GM12878 (cell line): Measurements from ENCODE around the gene HMCN1. TPM values are rescaled to one million over a fixed set of nuclear protein-coding genes. Genes with fewer than 3 reads are reported as not detected.

Source experiments
- ATAC-seq: fragments of 200-7000 bp; cut with Tn5 transposase; 3 replicates; pipeline ENCODE4 v1.9.1; 2020; ENCODE audit warnings: mild to moderate bottlenecking, moderate library complexity
- Bru-seq: library from RNA; stranded (reverse); fragments of 400-500 nt; gene quantifications from one replicate; lab custom pipeline; 2021; lab: Mats Ljungman, UMichigan
- BruChase-seq, 2 experiments: library from RNA; stranded (reverse); fragments of 400-500 nt; gene quantifications; one replicate each; lab custom pipeline; 2021; lab: Mats Ljungman, UMichigan
- BruUV-seq: library from RNA; stranded (reverse); fragments of 400-500 nt; replicated peaks from 2 replicates; lab custom pipeline; 2021; lab: Mats Ljungman, UMichigan
- CTCF ChIA-PET: fragments of 300-600 bp; sonication (Branson Sonifier 250); formaldehyde crosslinking; extraction: SDS; loops from one replicate; lab custom pipeline; 2021; ENCODE audit warnings: inconsistent platforms; lab: Yijun Ruan, JAX
- POLR2A ChIA-PET: fragments of 350-600 bp; formaldehyde crosslinking; extraction: SDS; loops from one replicate; lab custom pipeline; 2021; ENCODE audit warnings: inconsistent platforms; lab: Charles Lee
- RAD21 ChIA-PET: fragments of 300-600 bp; sonication (Branson Sonifier 250); formaldehyde crosslinking; loops from one replicate; lab custom pipeline; 2023; ENCODE audit warnings: antibody characterized with exemption; ENCODE audit not compliant: unreplicated experiment; lab: Charles Lee
- SMC1A ChIA-PET: fragments of 300-600 bp; sonication (Branson Sonifier 250); formaldehyde crosslinking; loops from one replicate; lab custom pipeline; 2023; ENCODE audit not compliant: unreplicated experiment, uncharacterized antibody; lab: Charles Lee
- DNase-seq: peaks from one replicate; pipeline ENCODE4 v3.0.0-alpha.2; 2011; ENCODE audit warnings: low read depth, low spot score
- FAIRE-seq: peaks from 3 replicates; lab custom pipeline; 2011; peaks lifted over from hg19 to GRCh38; lab: Jason Lieb, UNC
- H2AFZ ChIP-seq: 2 replicates; pipeline ENCODE4 v1.6.0; 2011; ENCODE audit warnings: low read depth, low read length, control low read depth; ENCODE audit not compliant: control insufficient read depth
- H3K27ac ChIP-seq: 2 replicates; pipeline ENCODE4 v1.5.1; 2011; ENCODE audit warnings: control low read depth; ENCODE audit not compliant: control insufficient read depth, insufficient read depth
- H3K27me3 ChIP-seq, 2 experiments: replicated peaks in 1 of 2; 2 replicates each; pipeline versions ENCODE4 v1.6.0 to v1.6.1; 2011; ENCODE audit warnings: low read length in 1 of 2; ENCODE audit not compliant: control insufficient read depth in 2 of 2, insufficient read depth in 2 of 2
- H3K36me3 ChIP-seq, 2 experiments: 2 replicates each; pipeline ENCODE4 v1.5.1; 2011; ENCODE audit warnings: low read length in 1 of 2; ENCODE audit not compliant: control insufficient read depth in 2 of 2, insufficient read depth in 2 of 2
- H3K4me1 ChIP-seq: 2 replicates; pipeline ENCODE4 v1.6.1; 2011; ENCODE audit warnings: mild to moderate bottlenecking, low read length, moderate library complexity, mixed read lengths; ENCODE audit not compliant: control insufficient read depth, insufficient read depth
- H3K4me2 ChIP-seq: 2 replicates; pipeline ENCODE4 v1.6.0; 2011; ENCODE audit warnings: control low read depth; ENCODE audit not compliant: control insufficient read depth, insufficient read depth
- H3K4me3 ChIP-seq: fragments of 200-600 bp; sonication (generic); 2 replicates; pipeline ENCODE4 v1.5.1; 2016
- H3K79me2 ChIP-seq: 2 replicates; pipeline ENCODE4 v1.6.0; 2011; ENCODE audit warnings: low read length; ENCODE audit not compliant: control insufficient read depth, insufficient read depth
- H3K9ac ChIP-seq: 2 replicates; pipeline ENCODE4 v1.8.0; 2011; ENCODE audit warnings: low read length, control low read depth, mixed read lengths; ENCODE audit not compliant: control insufficient read depth, insufficient read depth
- H3K9me3 ChIP-seq: replicated peaks from 3 replicates; pipeline ENCODE4 v1.5.1; 2011; ENCODE audit warnings: mild to moderate bottlenecking, low read length; ENCODE audit not compliant: control insufficient read depth, insufficient read depth
- H4K20me1 ChIP-seq: 2 replicates; pipeline ENCODE4 v1.6.0; 2011; ENCODE audit not compliant: control insufficient read depth, insufficient read depth
- CTCF ChIP-seq, 3 experiments: IDR thresholded peaks in 2 of 3; conservative IDR thresholded peaks in 1 of 3; 2 replicates each; pipeline ENCODE4 v1.5.1; 2011; ENCODE audit warnings: low read depth in 3 of 3, low read length in 3 of 3, mild to moderate bottlenecking in 3 of 3, control low read depth in 2 of 3, moderate library complexity in 2 of 3, inconsistent platforms in 1 of 3, mixed read lengths in 1 of 3; ENCODE audit not compliant: control insufficient read depth in 2 of 3, insufficient read depth in 1 of 3; ENCODE audit errors: extremely low read depth in 1 of 3
- GABPA ChIP-seq: IDR thresholded peaks from 2 replicates; pipeline ENCODE4 v1.6.1; 2014; ENCODE audit warnings: antibody characterized with exemption, low read depth, mild to moderate bottlenecking, inconsistent platforms
- IKZF1 ChIP-seq: fragments of 450-650 bp; conservative IDR thresholded peaks from 2 replicates; pipeline ENCODE4 v1.6.1; 2017; ENCODE audit warnings: antibody characterized with exemption, mild to moderate bottlenecking
- MEF2A ChIP-seq: IDR thresholded peaks from 2 replicates; pipeline ENCODE4 v1.6.1; 2011; ENCODE audit warnings: low read depth, mild to moderate bottlenecking, low read length, moderate library complexity; ENCODE audit not compliant: insufficient read depth
- MTA2 ChIP-seq: fragments of 450-650 bp; IDR thresholded peaks from 2 replicates; pipeline ENCODE4 v1.6.1; 2016; ENCODE audit warnings: low read depth, mild to moderate bottlenecking, moderate library complexity
- MTA3 ChIP-seq: IDR thresholded peaks from 2 replicates; pipeline ENCODE4 v1.6.1; 2012; ENCODE audit warnings: low read length, inconsistent platforms, borderline replicate concordance
- NRF1 ChIP-seq: conservative IDR thresholded peaks from 2 replicates; pipeline ENCODE4 v1.6.1; 2011; ENCODE audit warnings: mild to moderate bottlenecking, low read depth, low read length, improper control_type of control experiment
- PRDM15 ChIP-seq: fragments of 450-650 bp; formaldehyde crosslinking; IDR thresholded peaks from 2 replicates; pipeline ENCODE4 v1.4.0; 2020; ENCODE audit warnings: mild to moderate bottlenecking, moderate library complexity
- SKIL ChIP-seq: fragments of 450-650 bp; IDR thresholded peaks from 2 replicates; pipeline ENCODE4 v1.6.1; 2017; ENCODE audit warnings: mild to moderate bottlenecking, low read depth, inconsistent platforms; ENCODE audit not compliant: poor library complexity, severe bottlenecking
- SP1 ChIP-seq: IDR thresholded peaks from one replicate; pipeline ENCODE4 v1.6.1; 2011; ENCODE audit warnings: low read depth, low read length
- WGBS: methylation state at CpG from one replicate; pipeline ENCODE4 v1.1.6; 2016; ENCODE audit warnings: low lambda C conversion rate; ENCODE audit not compliant: insufficient replicate concordance, insufficient coverage; ENCODE audit errors: missing lambda C conversion rate; 5-methylcytosine and 5-hydroxymethylcytosine counted together
- in situ Hi-C: fragments of 300-500 bp; cut with MboI; formaldehyde crosslinking; loops from 9 replicates; pipeline ENCODE4 v1.14.3; 2018; ENCODE audit warnings: mixed read lengths
- intact Hi-C: fragments of 100-400 bp; cut with micrococcal nuclease; formaldehyde crosslinking; loops from one replicate; pipeline ENCODE4 v1.14.2; 2022; ENCODE audit not compliant: unreplicated experiment
- long read RNA-seq, 2 experiments: library from polyadenylated mRNA; unstranded; transcript quantifications; one replicate each; pipeline ENCODE4 v2.0.0, GENCODE V29; 2019 to 2020
- polyA minus RNA-seq, 3 experiments: library from RNA; depleted of rRNA, polyadenylated mRNA; stranded (reverse); fragments of >200 nt; gene quantifications; 2 replicates each; pipeline ENCODE4 v1.2.3, GENCODE V29; 2011
- polyA plus RNA-seq, 11 experiments: library from polyadenylated mRNA; depleted of rRNA in 4 of 11; unstranded in 6 of 11; stranded (reverse) in 5 of 11; fragments of >200 nt; fragmentation: Nextera tagmentation in 4 of 11; fragmentation: Illumina TruSeq in 1 of 11; extraction: Ambion mirVana in 4 of 11; extraction: Trizol in 1 of 11; gene quantifications; 1 replicate in 1 of 11; 2 replicates in 10 of 11; pipeline versions ENCODE4 v1.2.1 to v1.2.3, GENCODE V29; 2011 to 2016; ENCODE audit warnings: inconsistent platforms in 2 of 11, missing spikeins in 2 of 11, low read depth in 1 of 11
- total RNA-seq, 4 experiments: library from RNA; depleted of rRNA in 3 of 4; stranded (reverse); fragments of >200 nt in 3 of 4; fragmentation: Illumina TruSeq in 1 of 4; extraction: Trizol in 1 of 4; gene quantifications; 2 replicates each; pipeline versions ENCODE4 v1.2.1 to v1.2.3, GENCODE V29; 2013 to 2021

HMCN1 gene
- 0.06 and 0.10 TPM in 2 replicates for total RNA-seq (2013; cell fraction: nucleolus; rRNA removed)
- total RNA-seq (2014; rRNA removed), result under 0.01 TPM in 1 of 2 replicates, not detected in the other
- not detected in 2 replicates for total RNA-seq (2014; rRNA removed; fragmentation: Illumina TruSeq; extraction: Trizol)
- 0.03 TPM in 1 of 2 replicates, not detected in the other for total RNA-seq (2021)
- 0.05 TPM for polyA plus RNA-seq (2011; ENCODE audit: low read depth)
- 0.07 and 0.17 TPM in 2 replicates for polyA plus RNA-seq (2011; rRNA removed)
- polyA plus RNA-seq (2011; cell fraction: cytosol; rRNA removed), result 0.02 and 0.03 TPM in 2 replicates
- polyA plus RNA-seq (2011; cell fraction: nucleus; rRNA removed), result 0.03 and 0.15 TPM in 2 replicates
- polyA plus RNA-seq (2012), result 0.01 TPM in 1 of 2 replicates, not detected in the other
- polyA plus RNA-seq (2014; fragmentation: Illumina TruSeq; extraction: Trizol), result 0.02 TPM in 1 of 2 replicates, not detected in the other
- not detected for polyA plus RNA-seq (2014; fragmentation: Nextera tagmentation; extraction: Ambion mirVana)
- polyA plus RNA-seq (2014; rRNA removed), result not detected in 2 replicates
- polyA plus RNA-seq (2016; fragmentation: Nextera tagmentation; extraction: Ambion mirVana), result not detected
- 0.05 and 0.15 TPM in 2 replicates for polyA minus RNA-seq (2011; rRNA and poly(A)+ RNA removed)
- polyA minus RNA-seq (2011; cell fraction: cytosol; rRNA and poly(A)+ RNA removed), result not detected in 2 replicates
- 0.12 and 0.19 TPM in 2 replicates for polyA minus RNA-seq (2011; cell fraction: nucleus; rRNA and poly(A)+ RNA removed)
- Bru-seq, nascent RNA, result percentile 5 among the genes with signal in this experiment
- BruChase-seq, experiment 1, labeled RNA remaining after a 6-hour chase, result percentile 3 among the genes with signal in this experiment
- percentile 4 among the genes with signal in this experiment for BruChase-seq, experiment 2, labeled RNA remaining after a 2-hour chase
- long read RNA-seq, experiment 1, result 0 reads
- long read RNA-seq, experiment 2, partial matches to known transcripts, result 0 of 1 reads
- long read RNA-seq, experiment 2, other reads (novel, unspliced or antisense), result 1 of 1 reads

- BruUV-seq, result no TSS peak
- no peak for FAIRE-seq
- Histone ChIP-seq H3K4me3 (no peak within 1 kb of the TSS), H3K27me3 (peaks cover 2 to 12% of the 10 kb centered on the region in 2 experiments; a peak in 3 of 4 replicates), H3K9ac (no peak within 1 kb of the TSS), H3K9me3 (no peaks in the 10 kb centered on the region), H3K4me1 (no peaks in the 10 kb centered on the region), H3K79me2 (no peaks in the 10 kb centered on the region), H2AFZ (no peak within 1 kb of the TSS), H3K36me3 (no peaks in the 10 kb centered on the region), H4K20me1 (no peaks in the 10 kb centered on the region), H3K4me2 (no peak within 1 kb of the TSS), H3K27ac (no peak within 1 kb of the TSS)
- in situ Hi-C loops, result no loop called here
- 28% methylated on average over 47 of the region's 47 CpGs for WGBS
- intact Hi-C loops, result no loop called here
- SMC1A ChIA-PET, result interaction anchor here (1.1 to 1.2 kb wide), 2 partner anchors 16 to 54 kb away, joined by 3 read pairs; no protein-coding TSS in a partner anchor
- CTCF ChIA-PET, result no interaction called here
- POLR2A ChIA-PET, result no interaction called here
- no peak for DNase-seq
- RAD21 ChIA-PET, result no interaction called here
- peak; percentile 26; the same call in 1 of the 3 replicates for ATAC-seq
- TF ChIP-seq IKZF1 (no peak), GABPA (no peak), CTCF (IDR thresholded peaks at IDR 0.05 in 2 of 3, conservative IDR thresholded peaks at IDR 0.05 in 1 of 3; ENCODE audit: control insufficient read depth in 2 of 3, extremely low read depth in 1 of 3, insufficient read depth in 1 of 3, low read depth in 3 of 3, low read length in 3 of 3) (0 out of 6 replicates have a peak, but pooled peaks of 2 of the 3 experiments have one; percentile 1 to 2), MEF2A (no peak), SKIL (no peak), PRDM15 (CRISPR knock-in tag) (no peak), NRF1 (no peak), SP1 (no peak), MTA2 (no peak), MTA3 (no peak)
Observed at GRCh38 chr1:185733818-185734735, at the start of gene HMCN1. Gene HMCN1, plus strand, starts transcription at chr1:185734391. Its CDS starts 389 bp downstream, at chr1:185734780.
